ENCODE measurements around the gene SCP2.
A peak's percentile ranks its signal among the peaks of the same experiment; 100 is the strongest.
"Not testable (repeated sequence)": the region's sequence is repeated elsewhere in the genome, so short reads cannot be mapped to it uniquely, and the experiment has no call there.

SCP2 gene

DNA sequence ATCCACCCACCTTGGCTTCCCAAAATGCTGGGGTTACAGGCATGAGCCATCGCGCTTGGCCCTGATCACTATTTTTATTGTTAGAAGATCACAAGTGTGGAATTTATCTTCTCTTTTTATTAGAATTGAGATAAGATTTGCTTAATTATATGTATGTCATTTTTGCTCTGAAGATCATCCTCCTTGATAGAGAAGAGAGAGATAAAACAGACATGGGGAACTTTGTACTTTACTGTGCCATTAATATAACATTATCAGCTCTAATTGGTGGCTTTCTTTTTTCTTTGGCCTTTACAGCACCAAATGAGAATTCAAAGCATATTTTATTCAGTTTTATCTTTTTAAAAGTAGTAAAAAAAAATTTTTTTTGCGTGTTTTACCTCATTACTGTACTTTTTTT lies 46.8 kb downstream of the SCP2 start:
- no peak for DNase-seq (ENCODE audit: low read depth)

DNA sequence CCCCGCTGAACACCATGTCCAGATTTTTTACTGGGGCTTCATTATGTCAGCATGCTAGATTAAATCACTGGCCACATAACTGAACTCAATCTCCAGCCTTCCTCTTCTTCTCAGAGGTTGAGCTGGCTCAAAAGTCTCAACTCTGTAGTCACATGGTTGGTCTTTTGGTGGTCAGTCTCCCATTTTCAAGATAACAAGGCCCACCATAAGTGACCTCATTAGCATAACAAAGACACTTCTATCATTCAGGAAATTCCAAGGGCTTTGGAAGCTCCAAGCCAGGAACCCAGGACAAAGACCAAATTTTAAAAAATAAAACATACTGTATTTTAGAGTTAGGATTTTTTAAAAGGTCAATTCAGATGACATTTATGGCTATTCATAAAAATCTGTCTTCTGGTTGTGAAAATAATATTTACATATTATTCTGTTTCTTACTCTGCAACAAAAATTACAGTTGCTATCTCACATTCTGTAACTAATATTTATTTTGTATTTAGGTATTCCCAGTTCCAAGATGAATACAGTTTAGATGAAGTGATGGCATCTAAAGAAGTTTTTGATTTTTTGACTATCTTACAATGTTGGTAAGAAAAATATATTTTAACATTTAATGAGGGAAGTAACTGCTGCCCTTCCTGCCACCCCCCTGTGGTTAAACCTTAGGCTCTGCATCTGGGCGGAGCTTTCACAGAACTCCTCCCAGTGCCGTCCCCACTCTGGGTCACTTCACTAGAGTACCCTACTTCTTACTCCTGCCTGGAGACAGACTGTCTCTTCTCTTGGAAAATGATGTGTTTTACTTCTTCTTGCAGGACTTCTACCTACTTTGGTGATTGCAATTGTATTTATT lies 49.3 kb downstream of the SCP2 start:
- DNase-seq (ENCODE audit: low read depth), result no peak

DNA sequence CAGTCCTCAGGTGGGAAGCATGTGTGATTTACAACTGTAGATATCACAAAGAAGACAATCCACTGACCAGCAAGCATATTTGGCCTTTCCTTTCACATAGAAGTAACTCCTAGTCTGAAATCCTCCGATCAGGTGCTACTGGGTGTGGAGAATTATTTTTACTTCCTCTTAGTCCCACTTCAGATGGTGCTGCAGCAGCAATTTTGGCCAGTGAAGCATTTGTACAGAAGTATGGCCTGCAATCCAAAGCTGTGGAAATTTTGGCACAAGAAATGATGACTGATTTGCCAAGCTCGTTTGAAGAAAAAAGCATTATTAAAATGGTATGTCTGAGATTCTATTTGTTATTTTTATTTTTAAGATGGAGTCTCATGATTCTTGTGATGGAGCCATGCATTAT lies 51.0 kb downstream of the SCP2 start:
- no peak for DNase-seq (ENCODE audit: low read depth)

DNA sequence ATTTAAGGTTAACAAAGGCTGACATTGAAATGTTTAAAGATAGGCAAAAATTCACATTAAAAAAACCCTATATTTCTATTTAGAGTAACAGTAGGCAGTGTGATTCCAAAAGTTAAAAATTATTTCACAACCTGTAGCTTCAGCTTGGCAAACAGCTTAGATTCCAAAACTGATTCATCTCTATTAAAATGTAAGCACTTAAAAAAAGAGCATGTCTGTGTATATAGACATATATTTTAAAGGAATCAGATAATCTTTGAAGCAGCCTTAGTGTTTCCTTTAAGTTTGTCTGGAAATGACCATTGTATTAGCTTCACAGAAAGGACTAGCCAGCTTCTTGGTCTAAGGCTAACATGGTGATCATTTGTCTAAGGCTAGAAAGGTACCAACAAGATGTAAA lies 65.7 kb downstream of the SCP2 start:
- not testable (repeated sequence) for DNase-seq (ENCODE audit: low read depth)

DNA sequence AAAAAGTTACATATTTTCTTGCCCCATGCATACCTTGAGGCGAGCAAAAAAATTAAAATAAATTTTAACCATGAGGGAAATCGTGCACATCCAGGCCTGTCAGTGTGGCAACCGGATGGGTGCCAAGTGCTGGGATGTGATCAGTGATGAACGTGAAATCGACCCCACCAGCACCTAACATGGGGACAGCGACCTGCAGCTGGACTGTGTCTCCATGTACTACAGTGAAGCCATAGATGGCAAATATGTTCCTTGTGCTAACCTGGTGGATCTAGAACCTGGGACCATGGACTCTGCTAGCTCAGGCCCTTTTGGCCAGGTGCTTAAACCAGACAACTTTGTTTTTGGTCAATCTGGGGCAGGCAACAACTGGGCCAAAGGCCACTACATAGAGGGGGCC lies 67.6 kb downstream of the SCP2 start:
- DNase-seq (ENCODE audit: low read depth), result no peak

DNA sequence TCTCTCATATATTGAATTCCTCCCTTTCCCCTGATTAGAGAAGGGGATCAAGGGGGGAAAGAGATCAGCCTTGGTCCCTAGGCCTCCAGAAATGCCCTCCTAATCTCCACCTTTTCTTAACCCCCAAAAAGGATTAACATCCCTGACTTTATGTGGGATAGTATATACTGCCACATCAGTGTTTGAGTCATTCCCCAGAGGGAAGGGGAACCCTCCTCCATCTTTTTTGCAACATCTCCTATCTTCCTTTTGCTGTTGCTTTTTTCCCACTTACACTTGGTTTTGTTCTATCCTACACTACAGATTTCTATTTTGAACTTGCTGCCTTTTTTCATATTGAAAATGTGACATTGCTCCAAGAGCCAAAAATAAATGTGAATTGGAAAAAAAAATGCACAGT lies 69.6 kb downstream of the SCP2 start:
- DNase-seq (ENCODE audit: low read depth), result no peak

DNA sequence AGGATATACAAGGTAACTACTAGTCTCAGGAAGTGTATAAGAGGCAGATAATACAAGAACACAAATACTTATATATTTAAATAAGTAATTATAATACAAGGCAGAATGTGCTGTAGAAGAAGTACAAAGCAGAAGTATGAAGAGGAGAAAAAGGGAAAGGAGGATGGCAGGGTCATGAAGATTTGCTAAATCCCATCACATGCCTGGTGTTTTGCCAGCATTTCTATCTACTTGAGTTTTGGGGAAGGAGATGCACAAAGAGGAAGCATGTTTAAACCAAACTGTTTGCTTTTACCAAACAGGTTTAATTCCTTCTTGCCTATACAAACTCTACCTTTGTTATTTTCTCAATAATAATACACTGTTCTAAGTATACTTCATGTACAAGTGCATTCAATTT lies 74.1 kb downstream of the SCP2 start:
- no peak for DNase-seq (ENCODE audit: low read depth)

DNA sequence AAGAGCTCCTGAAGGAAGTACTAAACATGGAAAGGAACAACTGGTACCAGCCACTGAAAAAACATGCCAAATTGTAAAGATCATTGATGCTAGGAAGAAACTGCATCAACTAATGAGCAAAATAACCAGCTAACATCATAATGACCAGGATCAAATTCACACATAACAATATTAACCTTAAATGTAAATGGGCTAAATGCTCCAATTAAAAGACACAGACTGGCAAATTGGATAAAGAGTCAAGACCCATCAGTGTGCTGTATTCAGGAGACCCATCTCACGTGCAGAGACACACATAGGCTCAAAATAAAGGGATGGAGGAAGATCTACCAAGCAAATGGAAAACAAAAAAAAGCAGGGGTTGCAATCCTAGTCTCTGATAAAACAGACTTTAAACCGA lies 79.5 kb downstream of the SCP2 start:
- not testable (repeated sequence) for DNase-seq (ENCODE audit: low read depth)

DNA sequence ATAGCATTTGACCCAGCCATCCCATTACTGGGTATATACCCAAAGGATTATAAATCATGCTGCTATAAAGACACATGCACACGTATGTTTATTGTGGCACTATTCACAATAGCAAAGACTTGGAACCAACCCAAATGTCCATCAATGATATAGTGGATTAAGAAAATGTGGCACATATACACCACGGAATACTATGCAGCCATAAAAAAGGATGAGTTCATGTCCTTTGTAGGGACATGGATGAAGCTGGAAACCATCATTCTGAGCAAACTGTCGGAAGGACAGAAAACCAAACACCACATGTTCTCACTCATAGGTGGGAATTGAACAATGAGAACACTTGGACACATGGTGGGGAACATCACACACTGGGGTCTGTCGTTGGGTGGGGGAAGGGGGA lies 83.2 kb downstream of the SCP2 start:
- DNase-seq (ENCODE audit: low read depth), result not testable (repeated sequence)

DNA sequence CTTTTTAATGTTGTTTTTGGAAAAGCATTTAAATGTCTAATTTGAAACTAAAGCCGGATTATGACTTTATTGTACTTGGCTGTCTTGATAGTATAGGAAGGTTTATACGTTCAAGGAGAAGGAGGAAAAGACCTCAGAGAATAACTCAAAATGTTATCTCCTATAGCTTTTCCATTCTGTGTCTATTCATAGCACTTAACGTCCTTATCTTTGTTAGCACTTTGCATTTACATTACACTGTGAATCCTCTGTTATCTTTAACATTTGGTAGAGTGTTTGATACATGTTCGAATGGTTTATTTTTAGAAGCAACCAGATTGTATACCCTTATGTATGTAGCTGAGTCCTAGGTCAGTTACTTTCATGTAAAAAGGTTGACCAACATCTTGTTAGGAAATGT lies 84.1 kb downstream of the SCP2 start:
- no peak for DNase-seq (ENCODE audit: low read depth)

DNA sequence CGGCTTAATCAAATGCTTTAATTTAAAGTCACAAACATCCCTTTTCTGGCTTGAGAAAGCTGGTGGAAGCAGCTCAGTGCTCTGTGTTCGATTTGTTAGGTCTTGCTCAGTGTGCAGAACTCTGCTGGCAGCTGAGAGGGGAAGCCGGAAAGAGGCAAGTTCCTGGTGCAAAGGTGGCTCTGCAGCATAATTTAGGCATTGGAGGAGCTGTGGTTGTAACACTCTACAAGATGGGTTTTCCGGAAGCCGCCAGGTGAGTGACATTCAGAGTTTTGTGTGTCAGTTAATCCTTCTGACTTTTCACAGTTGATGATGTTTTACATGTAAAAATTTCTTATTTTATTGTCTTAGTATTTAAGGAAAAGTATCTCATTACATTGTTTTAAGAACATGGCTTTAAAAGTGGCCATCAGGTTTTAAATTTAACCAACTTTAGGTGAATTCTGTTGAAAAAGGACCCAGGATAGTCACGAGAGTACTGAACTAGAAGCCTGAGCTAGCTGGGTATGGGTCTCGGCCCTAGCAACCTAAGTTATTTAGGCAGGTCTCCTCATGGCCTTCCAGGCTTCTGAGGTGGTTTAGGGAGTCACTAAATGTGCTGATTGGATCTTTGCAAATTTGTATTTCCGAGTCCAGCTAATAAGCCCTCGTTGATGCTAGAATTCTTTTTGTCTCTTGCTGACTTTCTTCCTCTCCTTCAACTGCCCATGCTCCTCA lies 87.9 kb downstream of the SCP2 start:
- peak; percentile 75 for DNase-seq (ENCODE audit: low read depth)

DNA sequence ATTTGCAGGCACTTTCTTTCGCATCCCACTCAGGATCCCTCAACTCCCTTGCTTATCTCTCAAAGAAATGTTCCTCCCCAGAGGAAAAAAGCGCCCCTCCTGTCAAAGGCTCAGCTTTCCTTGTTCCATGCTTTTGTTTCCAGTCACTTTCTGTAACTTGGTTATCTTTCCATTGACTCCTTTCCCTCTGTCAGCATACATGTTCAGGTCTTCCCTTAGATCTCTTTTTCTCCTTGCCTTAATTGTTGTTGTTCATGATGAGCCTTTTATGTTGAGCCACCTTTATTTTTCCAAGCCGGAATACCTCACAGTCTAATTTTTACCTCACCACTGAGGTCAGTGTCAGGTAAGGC lies 88.4 kb downstream of the SCP2 start:
- DNase-seq (ENCODE audit: low read depth), result no peak

DNA sequence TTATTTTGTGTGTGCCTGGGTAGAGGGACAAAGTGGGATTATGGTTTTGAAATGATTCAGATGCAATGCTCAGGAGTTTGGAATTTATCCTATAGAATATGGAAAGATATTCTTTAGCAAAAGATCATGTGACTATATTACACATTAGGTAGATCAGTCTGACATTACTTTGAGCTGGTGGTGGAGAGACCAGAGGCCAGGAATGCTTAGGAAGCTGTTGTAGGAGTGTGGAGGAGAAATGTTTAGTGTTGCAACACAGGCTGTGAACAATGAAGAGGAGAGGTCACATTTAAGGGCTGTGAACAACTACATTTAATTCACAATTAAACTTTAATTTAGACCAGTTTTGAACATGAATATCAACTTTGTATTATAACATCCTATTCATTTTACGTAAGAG lies 89.6 kb downstream of the SCP2 start:
- DNase-seq (ENCODE audit: low read depth), result no peak

DNA sequence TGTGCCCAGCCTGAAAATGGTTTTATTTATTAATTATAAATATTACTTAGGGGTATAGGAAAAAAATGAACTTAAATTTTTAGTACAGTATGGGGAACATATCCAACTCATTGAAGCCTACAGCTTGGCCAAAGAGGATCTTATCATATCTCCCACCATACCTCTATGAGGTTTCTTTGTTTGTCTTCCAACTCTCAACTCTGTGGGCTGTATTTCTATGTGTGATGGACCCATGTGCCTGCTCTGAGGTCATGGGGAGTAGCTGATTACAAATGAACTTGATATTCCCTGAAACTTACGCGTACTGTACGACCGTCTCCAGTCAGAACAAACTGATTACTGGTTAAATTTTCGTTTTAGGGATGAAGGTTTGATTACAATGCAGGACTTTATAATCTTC lies 93.5 kb downstream of the SCP2 start:
- no peak for DNase-seq (ENCODE audit: low read depth)

DNA sequence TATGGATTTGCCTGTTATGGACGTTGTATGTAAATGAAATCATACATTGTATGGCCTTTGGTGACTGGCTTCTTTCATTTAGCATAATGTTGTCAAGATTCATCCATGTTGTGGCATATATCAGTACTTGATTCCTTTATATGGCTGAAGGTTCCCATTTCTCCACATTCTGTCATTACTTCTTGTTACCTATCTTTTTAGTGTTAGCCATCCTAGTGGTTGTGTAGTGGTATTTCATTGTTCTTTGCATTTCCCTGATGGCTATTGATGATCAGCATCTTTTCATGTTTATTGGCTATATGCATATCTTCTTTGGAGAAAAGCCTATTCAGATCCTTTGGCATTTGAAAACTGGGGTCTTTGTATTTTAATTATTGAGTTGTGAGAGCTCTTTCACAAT lies 95.1 kb downstream of the SCP2 start:
- DNase-seq (ENCODE audit: low read depth), result no peak

DNA sequence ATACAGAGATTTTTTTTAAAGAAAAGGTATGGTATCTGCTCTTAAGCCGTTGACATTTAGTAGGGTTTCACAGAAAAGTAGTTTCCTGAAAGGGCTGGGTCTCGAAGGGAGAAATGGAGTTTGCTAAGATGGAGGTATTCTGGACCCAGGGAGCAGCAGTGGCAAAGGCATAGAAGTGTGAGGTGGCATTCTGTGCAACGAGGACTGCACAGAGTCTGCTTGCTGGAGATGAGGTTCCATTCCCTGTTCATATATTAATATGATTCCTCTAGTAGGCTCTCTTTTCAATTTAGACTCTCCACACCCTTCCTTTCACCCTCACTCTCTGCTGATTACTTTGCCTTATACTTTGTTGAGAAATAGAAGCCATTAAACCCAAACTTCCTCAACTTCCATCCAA lies 96.5 kb downstream of the SCP2 start:
- no peak for DNase-seq (ENCODE audit: low read depth)

DNA sequence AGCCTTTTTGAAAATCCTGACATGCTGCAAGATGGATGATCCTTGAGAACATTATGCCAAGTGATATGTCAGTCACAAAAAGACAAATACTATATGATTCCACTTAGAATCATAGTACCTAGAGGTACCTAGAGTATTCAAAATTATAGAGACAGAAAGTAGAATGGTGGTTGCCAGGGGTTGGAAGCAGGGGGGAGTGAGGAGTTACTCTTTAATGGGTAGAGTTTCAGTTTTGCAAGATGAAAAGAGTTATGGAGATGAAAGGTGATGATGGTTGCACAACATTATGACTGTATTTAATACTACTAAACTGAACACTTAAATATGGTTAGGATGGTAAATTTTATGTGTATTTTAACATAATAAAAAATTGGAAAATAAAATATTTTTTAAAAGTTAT lies 97.0 kb downstream of the SCP2 start:
- DNase-seq (ENCODE audit: low read depth), result no peak

DNA sequence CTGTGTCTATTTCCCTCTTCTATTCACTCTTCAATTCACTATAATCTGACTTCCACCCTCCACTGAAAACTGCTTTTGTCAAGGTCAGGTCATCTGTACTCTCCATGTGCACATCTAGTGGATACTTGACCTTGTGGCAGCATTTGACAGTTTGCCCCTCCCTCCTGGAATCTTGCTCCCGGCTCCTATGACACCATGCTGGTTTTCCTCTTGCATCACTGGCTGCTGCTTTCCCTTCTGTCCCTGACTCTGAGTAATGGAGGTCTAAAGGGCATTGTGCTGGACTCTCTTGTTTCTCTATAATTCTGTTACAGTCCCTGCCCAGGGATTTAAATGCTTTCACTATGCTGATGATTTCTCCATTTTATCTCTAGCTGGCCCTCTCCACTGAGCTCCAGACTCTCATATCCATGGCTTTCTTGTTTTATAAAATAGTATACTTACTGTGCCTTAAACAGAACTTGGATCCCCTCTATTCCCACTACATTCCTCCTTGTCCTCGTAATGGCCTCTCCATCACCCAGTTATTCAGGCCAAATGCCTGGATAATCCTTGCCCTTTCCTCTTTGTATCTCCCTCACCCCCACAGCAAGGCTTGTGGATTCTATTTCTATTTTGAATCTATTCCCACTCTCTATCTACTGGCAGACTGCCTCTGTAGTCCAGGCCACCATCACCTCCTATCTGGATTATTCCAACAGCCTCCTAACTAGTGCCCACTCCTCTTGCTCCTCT lies 98.1 kb downstream of the SCP2 start:
- peak; percentile 59 for DNase-seq (ENCODE audit: low read depth)

DNA sequence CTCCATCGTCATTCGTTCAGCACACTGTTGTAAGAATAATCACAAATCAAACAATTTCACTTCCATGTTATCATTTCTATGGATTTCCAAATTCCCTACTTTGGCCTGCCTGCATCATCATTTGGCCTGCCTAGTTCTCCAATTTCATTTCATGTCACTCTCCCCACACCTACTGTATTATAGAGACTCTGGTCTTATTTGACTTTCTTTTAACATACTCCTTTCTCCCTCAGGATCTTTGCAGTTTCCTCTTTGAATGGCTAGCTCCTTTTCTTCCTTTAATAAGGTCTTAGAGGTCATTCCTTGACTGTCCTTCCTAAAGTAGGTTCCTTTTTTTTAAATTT lies 98.7 kb downstream of the SCP2 start:
- no peak for DNase-seq (ENCODE audit: low read depth)

DNA sequence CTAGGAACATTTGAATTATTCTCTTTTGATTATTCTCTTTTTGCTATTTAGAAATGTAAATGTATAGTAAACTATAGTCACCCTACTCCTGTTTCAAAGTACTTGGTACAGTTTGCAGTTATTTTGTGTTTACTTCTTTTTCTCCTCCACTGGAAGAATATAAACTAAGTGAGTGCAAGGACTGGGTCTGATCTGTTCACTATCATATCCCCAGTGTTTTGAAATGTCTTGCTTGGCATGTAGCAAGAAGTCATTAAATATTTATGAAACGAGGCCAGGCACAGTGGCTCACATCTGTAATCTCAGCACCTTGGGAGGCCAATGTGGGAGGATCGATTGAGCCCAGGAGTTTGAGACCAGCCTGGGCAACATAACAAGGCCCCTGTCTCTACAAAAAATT lies 99.2 kb downstream of the SCP2 start:
- no peak for DNase-seq (ENCODE audit: low read depth)

DNA sequence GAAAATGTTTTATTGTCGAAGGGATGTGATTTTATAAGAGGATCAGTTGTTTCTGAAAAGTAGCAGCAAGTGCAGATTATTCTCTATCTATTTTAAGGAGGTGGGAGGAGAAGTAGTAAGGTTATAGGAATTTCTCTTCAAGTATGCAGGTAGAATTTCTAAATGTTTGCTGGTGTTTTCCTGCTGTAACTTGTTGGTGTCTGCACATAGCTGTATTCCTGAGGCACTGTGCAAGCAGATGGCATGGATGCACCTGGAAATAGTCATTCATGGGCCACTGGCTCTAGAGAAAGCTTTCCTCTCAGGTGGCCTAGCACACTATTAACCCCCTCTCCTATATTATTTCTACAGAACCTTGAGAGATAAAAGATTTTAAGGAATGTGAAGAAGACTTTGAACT lies 104.7 kb downstream of the SCP2 start:
- no peak for DNase-seq (ENCODE audit: low read depth)

DNA sequence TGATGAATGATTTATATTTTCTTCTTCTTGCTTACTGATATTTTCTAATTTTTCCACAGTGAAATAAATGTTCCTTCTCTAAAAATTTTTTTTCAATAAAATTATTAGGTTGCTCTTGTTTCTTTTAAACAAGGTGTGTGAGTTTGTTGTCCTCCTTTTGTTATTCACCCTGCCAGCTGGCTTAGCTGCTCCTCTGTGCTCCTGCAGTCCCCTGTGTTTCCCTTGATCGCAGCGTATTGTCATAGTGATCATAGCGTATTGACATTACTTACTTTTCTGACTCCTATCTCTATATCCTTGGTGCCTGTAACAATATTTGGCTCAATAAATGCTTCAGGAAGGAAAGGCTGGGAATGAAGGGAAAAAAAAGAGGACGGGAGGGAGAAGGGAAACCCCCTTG lies 110.1 kb downstream of the SCP2 start:
- DNase-seq (ENCODE audit: low read depth), result no peak

DNA sequence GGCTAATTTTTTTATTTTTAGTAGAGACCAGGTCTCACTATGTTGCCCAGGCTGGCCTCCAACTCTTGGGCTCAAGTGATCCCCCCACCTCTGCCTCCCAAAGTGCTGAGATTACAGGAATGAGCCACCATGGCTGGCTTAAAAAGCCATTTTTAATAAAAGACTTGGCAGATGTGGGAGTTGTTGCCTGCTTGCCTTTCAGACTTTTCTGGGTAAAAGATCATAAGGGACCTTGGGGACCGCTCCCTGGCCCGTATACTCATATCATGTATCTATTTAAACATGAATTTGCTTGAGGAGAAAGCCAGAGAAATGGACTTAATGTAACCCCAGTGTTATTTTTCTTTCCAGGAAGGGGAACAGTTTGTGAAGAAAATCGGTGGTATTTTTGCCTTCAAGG lies 111.5 kb downstream of the SCP2 start:
- DNase-seq (ENCODE audit: low read depth), result no peak

Data from fibroblast of the conjunctiva (primary cell).